ENCODE data around the gene LHFPL6. TPM values are rescaled to one million over a fixed set of nuclear protein-coding genes. Genes with fewer than 3 reads are reported as not detected.

The LHFPL6 gene
- total RNA-seq, 4 donors from 2014 or later = 3.7 to 40.4 (median 8.0) TPM

GRCh38 chr13:39451301-39451700 is 151.7 kb downstream of the LHFPL6 start:
- peaks cover 6 to 36% (median 10%) of the 10 kb centered on the region in 3 donors for H3K4me1 ChIP-seq
- TF ChIP-seq POLR2A (IDR thresholded peaks at IDR 0.05) = no peak
- TF ChIP-seq CTCF (IDR thresholded peaks at IDR 0.05) = no peak
- intact Hi-C loops (cut with DNase I) = no loop called here
- H3K4me3 ChIP-seq = no peak overlapping the region
- 0 to 10% methylated on average over 1 of the region's 1 CpG for WGBS, 2 donors
- peak overlapping the region in 1 of 4 donors; percentile 56 for H3K27ac ChIP-seq
- H3K27me3 ChIP-seq = no peaks in the 10 kb centered on the region
- no peak for DNase-seq
- H3K36me3 ChIP-seq = no peaks in the 10 kb centered on the region
- no peaks in the 10 kb centered on the region for H3K9me3 ChIP-seq

GRCh38 chr13:39450176-39450575 is 152.8 kb downstream of the LHFPL6 start:
- no peak overlapping the region for H3K27ac ChIP-seq
- no peaks in the 10 kb centered on the region for H3K9me3 ChIP-seq
- no peaks in the 10 kb centered on the region for H3K36me3 ChIP-seq
- no peaks in the 10 kb centered on the region for H3K27me3 ChIP-seq
- DNase-seq = no peak
- H3K4me1 ChIP-seq = peaks cover 6 to 36% (median 10%) of the 10 kb centered on the region in 3 donors
- no peak overlapping the region for H3K4me3 ChIP-seq
- intact Hi-C loops (cut with DNase I) = no loop called here
- TF ChIP-seq CTCF (IDR thresholded peaks at IDR 0.05) (no peak), POLR2A (IDR thresholded peaks at IDR 0.05) (no peak)

- intact Hi-C loops (cut with DNase I) = no loop called here
- WGBS, 2 donors = 49 to 54% methylated on average over 3 of the region's 3 CpGs
- Histone ChIP-seq H3K4me1 (peaks cover 6 to 36% (median 10%) of the 10 kb centered on the region in 3 donors), H3K9me3 (no peaks in the 10 kb centered on the region), H3K36me3 (no peaks in the 10 kb centered on the region), H3K27ac (no peak overlapping the region), H3K27me3 (no peaks in the 10 kb centered on the region), H3K4me3 (no peak overlapping the region)
- TF ChIP-seq CTCF (IDR thresholded peaks at IDR 0.05) (no peak), POLR2A (IDR thresholded peaks at IDR 0.05) (no peak)
- DNase-seq = no peak
Observed at GRCh38 chr13:39448834-39449233, 154.2 kb downstream of the LHFPL6 start.

GRCh38 chr13:39446865-39447264 is 156.1 kb downstream of the LHFPL6 start:
- Histone ChIP-seq H3K36me3 (no peaks in the 10 kb centered on the region), H3K9me3 (no peaks in the 10 kb centered on the region), H3K27me3 (no peaks in the 10 kb centered on the region), H3K4me3 (no peak overlapping the region), H3K27ac (no peak overlapping the region), H3K4me1 (peaks cover 0 to 23% (median 0%) of the 10 kb centered on the region in 3 donors)
- intact Hi-C loops (cut with DNase I) = no loop called here
- no peak for TF ChIP-seq POLR2A (IDR thresholded peaks at IDR 0.05)
- no peak for TF ChIP-seq CTCF (IDR thresholded peaks at IDR 0.05)
- no peak for DNase-seq
- WGBS, 2 donors = 78 to 79% methylated on average over 4 of the region's 4 CpGs

- Histone ChIP-seq H3K36me3 (no peaks in the 10 kb centered on the region), H3K4me3 (no peak overlapping the region), H3K27ac (no peak overlapping the region), H3K9me3 (no peaks in the 10 kb centered on the region), H3K4me1 (peaks cover 0 to 11% (median 0%) of the 10 kb centered on the region in 3 donors), H3K27me3 (no peaks in the 10 kb centered on the region)
- WGBS, 2 donors = 88 to 91% methylated on average over 2 of the region's 2 CpGs
- no peak for TF ChIP-seq POLR2A (IDR thresholded peaks at IDR 0.05)
- no peak for TF ChIP-seq CTCF (IDR thresholded peaks at IDR 0.05)
- intact Hi-C loops (cut with DNase I) = no loop called here
- no peak for DNase-seq
Observed at GRCh38 chr13:39444866-39445265, 158.1 kb downstream of the LHFPL6 start.

All from esophagus squamous epithelium (tissue), 5 donors.